ENCODE results near the gene DNAJB13.

The DNAJB13 gene

DNA sequence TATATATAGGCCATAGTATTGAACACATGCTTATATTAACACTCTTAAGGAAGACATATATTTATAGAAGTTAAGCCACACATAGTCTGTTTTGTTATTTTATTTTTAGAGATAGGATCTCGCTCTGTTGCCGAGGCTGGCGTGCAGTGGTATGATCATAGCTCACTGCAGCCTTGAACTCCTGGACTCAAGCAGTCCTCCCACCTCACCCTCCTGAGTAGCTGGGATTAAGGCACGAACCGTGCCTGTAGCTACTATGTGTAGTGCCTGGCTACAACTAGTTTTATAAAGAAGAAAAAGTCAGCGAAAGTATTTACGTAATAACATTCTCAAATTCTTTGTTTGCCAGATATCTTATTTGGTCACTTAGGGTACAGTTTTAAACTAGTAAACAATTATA, 37.4 kb downstream of the DNAJB13 start:
- POLR2A ChIA-PET, result no interaction called here
- CTCF ChIA-PET, result interaction anchor here (0.6 kb wide), 1 partner anchor 26 kb away, joined by 3 read pairs; no protein-coding TSS in a partner anchor
- Histone ChIP-seq H3K9me3 (ENCODE audit: control insufficient read depth, insufficient read depth, low read depth, low read length) (no peaks in the 10 kb centered on the region), H3K36me3 (ENCODE audit: control insufficient read depth in 2 of 2, insufficient read depth in 1 of 2, low read length in 2 of 2) (no peaks in the 10 kb centered on the region), H3K4me1 (ENCODE audit: control insufficient read depth, insufficient read depth, low read length) (no peaks in the 10 kb centered on the region), H3K4me3 (ENCODE audit: low read depth, low read length) (no peak overlapping the region), H3K27ac (ENCODE audit: extremely low read depth, low read depth, low read length) (no peak overlapping the region)
- no peak for TF ChIP-seq BCL11A (tag by site-specific recombination; IDR thresholded peaks at IDR 0.05; ENCODE audit: low read depth)
- no peak for TF ChIP-seq ZNF624 (tag by site-specific recombination; IDR thresholded peaks at IDR 0.05)
- no peak for TF ChIP-seq ZFP69B (tag by site-specific recombination; IDR thresholded peaks at IDR 0.05)
- no peak for TF ChIP-seq PRDM4 (tag by site-specific recombination; IDR thresholded peaks at IDR 0.05)

GRCh38 chr11:73989156-73989555, 38.3 kb downstream of the DNAJB13 start:
- no peaks in the 10 kb centered on the region for H3K9me3 ChIP-seq (ENCODE audit: control insufficient read depth, insufficient read depth, low read depth, low read length)
- H3K27ac ChIP-seq (ENCODE audit: extremely low read depth, low read depth, low read length), result no peak overlapping the region
- POLR2A ChIA-PET, result no interaction called here
- no peak for TF ChIP-seq ZBTB20 (tag by site-specific recombination; IDR thresholded peaks at IDR 0.05)
- TF ChIP-seq ZSCAN18 (tag by site-specific recombination; IDR thresholded peaks at IDR 0.05), result no peak
- TF ChIP-seq, protein P1, sequence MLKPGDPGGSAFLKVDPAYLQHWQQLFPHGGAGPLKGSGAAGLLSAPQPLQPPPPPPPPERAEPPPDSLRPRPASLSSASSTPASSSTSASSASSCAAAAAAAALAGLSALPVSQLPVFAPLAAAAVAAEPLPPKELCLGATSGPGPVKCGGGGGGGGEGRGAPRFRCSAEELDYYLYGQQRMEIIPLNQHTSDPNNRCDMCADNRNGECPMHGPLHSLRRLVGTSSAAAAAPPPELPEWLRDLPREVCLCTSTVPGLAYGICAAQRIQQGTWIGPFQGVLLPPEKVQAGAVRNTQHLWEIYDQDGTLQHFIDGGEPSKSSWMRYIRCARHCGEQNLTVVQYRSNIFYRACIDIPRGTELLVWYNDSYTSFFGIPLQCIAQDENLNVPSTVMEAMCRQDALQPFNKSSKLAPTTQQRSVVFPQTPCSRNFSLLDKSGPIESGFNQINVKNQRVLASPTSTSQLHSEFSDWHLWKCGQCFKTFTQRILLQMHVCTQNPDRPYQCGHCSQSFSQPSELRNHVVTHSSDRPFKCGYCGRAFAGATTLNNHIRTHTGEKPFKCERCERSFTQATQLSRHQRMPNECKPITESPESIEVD (tag by site-specific recombination; IDR thresholded peaks at IDR 0.05), result no peak
- TF ChIP-seq ZNF354C (tag by site-specific recombination; IDR thresholded peaks at IDR 0.05; ENCODE audit: borderline replicate concordance, low read depth), result no peak
- TF ChIP-seq ZNF366 (tag by site-specific recombination; conservative IDR thresholded peaks at IDR 0.05), result no peak
- no peak overlapping the region for H3K4me3 ChIP-seq (ENCODE audit: low read depth, low read length)
- H3K36me3 ChIP-seq (ENCODE audit: control insufficient read depth in 2 of 2, insufficient read depth in 1 of 2, low read length in 2 of 2), result no peaks in the 10 kb centered on the region
- CTCF ChIA-PET, result interaction anchor here (0.7 kb wide), 1 partner anchor 11 kb away, joined by 3 read pairs; no protein-coding TSS in a partner anchor
- no peaks in the 10 kb centered on the region for H3K4me1 ChIP-seq (ENCODE audit: control insufficient read depth, insufficient read depth, low read length)

- Histone ChIP-seq H3K4me1 (ENCODE audit: control insufficient read depth, insufficient read depth, low read length) (no peaks in the 10 kb centered on the region), H3K36me3 (ENCODE audit: control insufficient read depth in 2 of 2, insufficient read depth in 1 of 2, low read length in 2 of 2) (no peaks in the 10 kb centered on the region), H3K4me3 (ENCODE audit: low read depth, low read length) (no peak overlapping the region), H3K9me3 (ENCODE audit: control insufficient read depth, insufficient read depth, low read depth, low read length) (no peaks in the 10 kb centered on the region), H3K27ac (ENCODE audit: extremely low read depth, low read depth, low read length) (no peak overlapping the region)
- TF ChIP-seq ZNF311 (tag by site-specific recombination; IDR thresholded peaks at IDR 0.05; ENCODE audit: borderline replicate concordance) (no peak), ZFP3 (tag by site-specific recombination; IDR thresholded peaks at IDR 0.05; ENCODE audit: low read depth) (no peak), KLF1 (tag by site-specific recombination; IDR thresholded peaks at IDR 0.05) (no peak), ZNF473 (tag by site-specific recombination; IDR thresholded peaks at IDR 0.05) (no peak)
- ChIA-PET POLR2A (no interaction called here), CTCF (interaction anchor here (0.9 kb wide), 1 partner anchor 12 kb away, joined by 3 read pairs; no protein-coding TSS in a partner anchor)
These were observed 39.9 kb downstream of the DNAJB13 start for GRCh38 chr11:73990730-73991129.

Measured in HEK293 (cell line).